GM12864 (cell line): ENCODE results near the gene KRTAP5-6.
"Not testable (repeated sequence)": the region's sequence is repeated elsewhere in the genome, so short reads cannot be mapped to it uniquely, and the experiment has no call there.

Experiments
- DNase-seq: peaks from one replicate; pipeline ENCODE4 v3.0.0-alpha.2; 2011; ENCODE audit warnings: low read depth
- H3K4me3 ChIP-seq: 2 replicates; pipeline ENCODE4 v1.5.1; 2011; ENCODE audit warnings: mild to moderate bottlenecking, low read depth, low read length, control low read depth
- CTCF ChIP-seq: IDR thresholded peaks from 2 replicates; pipeline ENCODE4 v1.5.1; 2011; ENCODE audit warnings: low read depth, mild to moderate bottlenecking, moderate library complexity, low read length, control low read depth, inconsistent platforms; ENCODE audit errors: missing control alignments

Gene KRTAP5-6

DNA sequence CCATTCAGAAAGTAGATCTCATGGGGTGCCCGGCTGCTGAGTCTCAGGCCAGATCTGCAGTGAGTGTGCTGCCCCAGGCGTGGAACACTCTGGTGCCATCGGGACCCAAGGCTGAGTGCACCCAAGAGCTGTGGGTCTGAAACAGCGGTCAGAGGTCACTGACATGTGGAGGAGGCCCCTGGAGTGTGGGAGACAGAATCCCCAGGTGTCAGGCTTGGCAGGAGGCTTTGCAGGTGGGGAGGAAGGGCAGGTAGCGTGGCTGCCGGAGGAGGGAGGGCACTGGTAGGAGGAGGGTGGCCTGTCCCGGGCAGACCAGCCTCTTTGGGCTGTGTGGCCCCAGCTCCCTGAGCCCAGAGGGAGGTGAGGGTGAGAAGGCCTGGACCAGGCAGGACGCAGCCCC, 31.7 kb upstream of the KRTAP5-6 start:
- TF ChIP-seq CTCF: no peak
- no peak overlapping the region for H3K4me3 ChIP-seq
- no peak for DNase-seq

DNA sequence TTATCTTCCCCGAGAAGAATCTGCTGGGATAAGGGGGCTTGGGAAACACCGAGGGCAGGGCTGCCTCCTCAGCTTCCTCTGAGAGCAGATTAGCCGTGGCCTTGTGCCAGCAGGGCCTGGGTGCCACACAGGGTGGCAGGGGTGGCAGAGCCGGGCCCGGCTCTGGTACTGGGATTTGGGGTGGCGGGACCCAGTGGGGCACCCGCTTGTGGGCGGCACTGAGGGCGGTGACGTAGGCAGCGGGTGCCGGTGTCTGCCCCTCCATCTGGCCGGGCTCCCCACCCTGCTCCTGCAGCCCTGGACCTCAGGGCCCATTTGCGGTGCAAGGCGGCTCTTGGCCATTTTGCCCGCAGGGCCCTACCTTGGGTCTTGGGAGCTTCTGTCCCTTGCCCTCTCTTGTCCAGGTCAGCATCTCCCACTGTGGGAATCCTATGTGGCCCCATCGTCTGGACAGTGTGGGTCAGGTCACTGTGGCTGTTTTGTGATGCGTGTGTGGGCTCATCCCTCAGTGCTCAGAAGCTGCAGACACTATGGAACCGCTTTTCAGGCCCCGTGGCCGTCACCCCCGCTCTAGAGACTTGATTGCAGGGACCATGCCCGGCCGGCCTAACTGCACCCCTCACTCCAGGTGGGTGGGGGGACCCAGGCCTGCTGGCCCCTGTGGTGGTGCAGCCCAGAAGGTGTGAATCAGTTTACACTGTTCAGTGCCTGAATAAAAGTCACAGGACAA, 29.7 kb upstream of the KRTAP5-6 start:
- H3K4me3 ChIP-seq: no peak overlapping the region
- DNase-seq: no peak
- no peak for TF ChIP-seq CTCF

GRCh38 chr11:1667906-1668305, 29.1 kb upstream of the KRTAP5-6 start:
- TF ChIP-seq CTCF: no peak

GRCh38 chr11:1668911-1669473, 28.0 kb upstream of the KRTAP5-6 start:
- no peak for DNase-seq
- no peak overlapping the region for H3K4me3 ChIP-seq
- no peak for TF ChIP-seq CTCF

More at GRCh38 chr11:1667906-1668305, 29.1 kb upstream of the KRTAP5-6 start:
- no peak for DNase-seq
- no peak overlapping the region for H3K4me3 ChIP-seq

GRCh38 chr11:1669546-1670218, 27.3 kb upstream of the KRTAP5-6 start:
- H3K4me3 ChIP-seq: no peak overlapping the region
- no peak for TF ChIP-seq CTCF
- DNase-seq: no peak

DNA sequence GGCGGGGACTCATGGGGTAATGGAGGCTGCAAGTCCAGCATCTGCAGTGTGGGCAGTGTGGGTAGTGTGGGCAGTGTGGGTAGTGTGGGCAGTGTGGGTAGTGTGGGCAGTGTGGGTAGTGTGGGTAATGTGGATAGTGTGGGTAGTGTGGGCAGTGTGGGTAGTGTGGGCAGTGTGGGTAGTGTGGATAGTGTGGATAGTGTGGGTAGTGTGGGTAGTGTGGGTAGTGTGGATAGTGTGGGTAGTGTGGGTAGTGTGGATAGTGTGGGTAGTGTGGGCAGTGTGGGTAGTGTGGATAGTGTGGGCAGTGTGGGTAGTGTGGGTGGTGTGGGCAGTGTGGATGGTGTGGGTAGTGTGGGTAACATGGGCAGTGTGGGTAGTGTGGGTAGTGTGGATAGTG, 26.5 kb upstream of the KRTAP5-6 start:
- H3K4me3 ChIP-seq, DNase-seq: not testable (repeated sequence)

DNA sequence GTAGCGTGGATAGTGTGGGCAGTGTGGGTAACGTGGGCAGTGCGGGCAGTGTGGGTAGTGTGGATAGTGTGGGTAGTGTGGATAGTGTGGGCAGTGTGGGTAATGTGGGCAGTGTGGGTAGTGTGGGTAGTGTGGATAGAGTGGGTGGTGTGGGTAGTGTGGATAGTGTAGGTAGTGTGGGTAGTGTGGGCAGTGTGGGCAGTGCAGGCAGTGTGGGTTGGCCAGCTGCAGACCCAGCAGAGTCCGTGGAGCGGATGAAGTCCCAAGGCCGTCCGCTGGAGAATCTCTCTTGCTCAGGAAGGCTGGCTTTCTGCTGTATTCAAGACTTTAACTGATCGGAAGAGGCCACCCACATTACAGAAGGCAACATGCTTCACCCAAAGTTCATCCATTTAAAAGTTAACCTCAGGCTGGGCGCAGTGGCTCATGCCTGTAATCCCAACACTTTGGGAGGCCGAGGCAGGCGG, 26.1 kb upstream of the KRTAP5-6 start:
- H3K4me3 ChIP-seq: no peak overlapping the region
- TF ChIP-seq CTCF: no peak
- no peak for DNase-seq
